ENCODE data around the gene ATXN7L1.

The ATXN7L1 gene

DNA sequence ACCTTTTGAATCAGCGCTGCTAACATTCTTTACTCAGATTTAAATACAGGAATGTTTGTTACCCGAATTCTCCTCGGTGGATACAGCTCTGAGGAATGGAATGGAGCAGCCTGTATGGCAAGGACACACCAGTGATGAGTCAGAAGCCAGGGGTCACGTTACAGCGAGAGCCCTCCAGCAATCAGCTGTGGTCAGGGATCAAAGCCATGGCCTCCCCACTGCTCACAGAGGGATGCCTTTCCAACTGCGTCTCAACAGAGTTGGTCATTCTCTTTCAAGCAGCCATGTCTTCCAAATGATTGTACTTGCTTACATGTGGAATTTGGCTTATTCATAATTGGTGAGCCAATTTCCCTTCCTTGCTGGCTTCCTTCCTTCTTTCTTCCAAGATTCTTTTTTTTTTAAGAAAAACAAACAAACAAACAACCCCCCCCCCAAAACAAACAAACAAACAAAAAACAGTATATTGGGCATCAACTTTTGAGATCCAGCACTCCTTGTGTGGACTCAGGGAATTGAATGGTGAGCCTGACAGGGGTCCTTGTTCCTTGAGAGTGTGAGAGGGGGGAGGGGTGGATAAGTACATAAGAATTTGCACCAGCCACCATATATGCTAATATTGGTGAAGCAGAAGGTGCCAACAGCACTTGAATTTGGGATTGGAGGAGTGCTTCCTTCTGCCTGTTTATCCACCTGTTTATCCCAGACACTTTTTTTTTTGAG lies 100.2 kb downstream of the ATXN7L1 start:
- no peaks in the 10 kb centered on the region for H3K4me1 ChIP-seq (ENCODE audit: control insufficient read depth, insufficient read depth, low read length)
- H3K27ac ChIP-seq (ENCODE audit: extremely low read depth, low read depth, low read length), result no peak overlapping the region
- ChIA-PET CTCF (interaction anchor here (0.6 to 1.5 kb wide), 4 partner anchors 16 to 267 kb away, joined by 3 to 6 read pairs (median 4); no protein-coding TSS in a partner anchor), POLR2A (no interaction called here)
- no peak overlapping the region for H3K4me3 ChIP-seq (ENCODE audit: low read depth, low read length)
- TF ChIP-seq, protein P1, sequence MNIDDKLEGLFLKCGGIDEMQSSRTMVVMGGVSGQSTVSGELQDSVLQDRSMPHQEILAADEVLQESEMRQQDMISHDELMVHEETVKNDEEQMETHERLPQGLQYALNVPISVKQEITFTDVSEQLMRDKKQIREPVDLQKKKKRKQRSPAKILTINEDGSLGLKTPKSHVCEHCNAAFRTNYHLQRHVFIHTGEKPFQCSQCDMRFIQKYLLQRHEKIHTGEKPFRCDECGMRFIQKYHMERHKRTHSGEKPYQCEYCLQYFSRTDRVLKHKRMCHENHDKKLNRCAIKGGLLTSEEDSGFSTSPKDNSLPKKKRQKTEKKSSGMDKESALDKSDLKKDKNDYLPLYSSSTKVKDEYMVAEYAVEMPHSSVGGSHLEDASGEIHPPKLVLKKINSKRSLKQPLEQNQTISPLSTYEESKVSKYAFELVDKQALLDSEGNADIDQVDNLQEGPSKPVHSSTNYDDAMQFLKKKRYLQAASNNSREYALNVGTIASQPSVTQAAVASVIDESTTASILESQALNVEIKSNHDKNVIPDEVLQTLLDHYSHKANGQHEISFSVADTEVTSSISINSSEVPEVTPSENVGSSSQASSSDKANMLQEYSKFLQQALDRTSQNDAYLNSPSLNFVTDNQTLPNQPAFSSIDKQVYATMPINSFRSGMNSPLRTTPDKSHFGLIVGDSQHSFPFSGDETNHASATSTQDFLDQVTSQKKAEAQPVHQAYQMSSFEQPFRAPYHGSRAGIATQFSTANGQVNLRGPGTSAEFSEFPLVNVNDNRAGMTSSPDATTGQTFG (tag by site-specific recombination; IDR thresholded peaks at IDR 0.05; ENCODE audit: borderline replicate concordance), result no peak
- TF ChIP-seq ZIC2 (tag by site-specific recombination; IDR thresholded peaks at IDR 0.05), result peak; percentile 92
- no peak for TF ChIP-seq OVOL3 (tag by site-specific recombination; IDR thresholded peaks at IDR 0.05)
- H3K36me3 ChIP-seq (ENCODE audit: control insufficient read depth in 2 of 2, insufficient read depth in 1 of 2, low read length in 2 of 2), result no peaks in the 10 kb centered on the region
- H3K9me3 ChIP-seq (ENCODE audit: control insufficient read depth, insufficient read depth, low read depth, low read length), result no peaks in the 10 kb centered on the region

DNA sequence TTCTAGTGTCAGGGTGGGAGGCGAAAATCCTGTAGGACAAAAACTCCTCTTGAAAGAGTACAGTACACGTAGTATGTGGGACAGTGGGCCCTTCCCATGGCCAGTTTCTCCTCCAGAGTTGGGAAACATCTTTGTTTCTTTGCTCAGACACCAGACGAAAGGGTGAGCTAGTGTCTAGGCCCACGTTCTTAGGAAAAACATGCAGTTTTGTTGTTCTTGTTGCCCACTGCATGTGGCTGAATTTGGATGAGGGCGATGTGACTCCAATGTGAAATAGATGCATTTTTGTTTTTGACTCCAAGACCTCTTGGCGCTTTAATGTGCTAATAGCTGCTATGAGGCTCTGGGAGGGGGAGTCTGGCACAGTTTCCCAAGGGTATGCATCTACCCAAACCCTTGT lies 100.8 kb downstream of the ATXN7L1 start:
- Histone ChIP-seq H3K9me3 (ENCODE audit: control insufficient read depth, insufficient read depth, low read depth, low read length) (no peaks in the 10 kb centered on the region), H3K36me3 (ENCODE audit: control insufficient read depth in 2 of 2, insufficient read depth in 1 of 2, low read length in 2 of 2) (no peaks in the 10 kb centered on the region), H3K27ac (ENCODE audit: extremely low read depth, low read depth, low read length) (no peak overlapping the region), H3K4me3 (ENCODE audit: low read depth, low read length) (no peak overlapping the region), H3K4me1 (ENCODE audit: control insufficient read depth, insufficient read depth, low read length) (no peaks in the 10 kb centered on the region)
- POLR2A ChIA-PET, result no interaction called here
- CTCF ChIA-PET, result interaction anchor here (0.5 to 1.5 kb wide), 4 partner anchors 15 to 632 kb away, joined by 3 to 6 read pairs (median 4); no protein-coding TSS in a partner anchor
- no peak for TF ChIP-seq ZNF114 (tag by site-specific recombination; IDR thresholded peaks at IDR 0.05)
- no peak for TF ChIP-seq ZNF433 (tag by site-specific recombination; IDR thresholded peaks at IDR 0.05; ENCODE audit: low read depth)
- no peak for TF ChIP-seq KLF8 (tag by site-specific recombination; IDR thresholded peaks at IDR 0.05)
- no peak for TF ChIP-seq GLI2 (tag by site-specific recombination; IDR thresholded peaks at IDR 0.05; ENCODE audit: borderline replicate concordance, low read depth)
- no peak for TF ChIP-seq ZNF202 (tag by site-specific recombination; IDR thresholded peaks at IDR 0.05; ENCODE audit: borderline replicate concordance)
- no peak for TF ChIP-seq ZNF791 (tag by site-specific recombination; IDR thresholded peaks at IDR 0.05)

DNA sequence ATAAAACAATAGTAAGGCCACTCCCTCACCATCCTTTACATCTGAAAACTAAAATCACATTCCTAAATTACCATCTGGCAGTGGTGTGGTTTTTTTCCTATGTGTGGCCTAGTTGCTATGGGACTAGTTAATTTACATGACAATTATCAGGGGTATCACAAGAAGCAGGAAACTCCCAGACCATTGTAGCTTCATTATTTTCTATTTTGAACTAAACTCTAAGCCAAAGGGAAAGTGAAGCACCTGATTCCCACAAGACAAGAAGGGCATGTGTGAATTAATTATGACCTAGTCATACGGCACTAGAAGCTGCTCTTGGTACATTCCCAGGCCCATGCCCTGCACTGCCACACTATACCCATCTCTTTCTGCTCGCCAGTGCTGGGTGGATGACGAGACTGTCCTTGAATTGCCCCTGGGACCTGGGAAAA lies 103.4 kb downstream of the ATXN7L1 start:
- Histone ChIP-seq H3K27ac (ENCODE audit: extremely low read depth, low read depth, low read length) (no peak overlapping the region), H3K4me3 (ENCODE audit: low read depth, low read length) (no peak overlapping the region), H3K4me1 (ENCODE audit: control insufficient read depth, insufficient read depth, low read length) (no peaks in the 10 kb centered on the region), H3K36me3 (ENCODE audit: control insufficient read depth in 2 of 2, insufficient read depth in 1 of 2, low read length in 2 of 2) (no peaks in the 10 kb centered on the region), H3K9me3 (ENCODE audit: control insufficient read depth, insufficient read depth, low read depth, low read length) (no peaks in the 10 kb centered on the region)
- POLR2A ChIA-PET, result no interaction called here
- CTCF ChIA-PET, result interaction anchor here (0.6 kb wide), 1 partner anchor 163 kb away, joined by 3 read pairs; no protein-coding TSS in a partner anchor
- no peak for TF ChIP-seq ZNF785 (tag by site-specific recombination; IDR thresholded peaks at IDR 0.05)
- no peak for TF ChIP-seq ZNF274 (IDR thresholded peaks at IDR 0.05; ENCODE audit: low read length)
- TF ChIP-seq ZNF274 (tag by site-specific recombination; IDR thresholded peaks at IDR 0.05; ENCODE audit: borderline replicate concordance), result no peak
- TF ChIP-seq ZSCAN16 (tag by site-specific recombination; IDR thresholded peaks at IDR 0.05), result no peak
- TF ChIP-seq, protein P2, sequence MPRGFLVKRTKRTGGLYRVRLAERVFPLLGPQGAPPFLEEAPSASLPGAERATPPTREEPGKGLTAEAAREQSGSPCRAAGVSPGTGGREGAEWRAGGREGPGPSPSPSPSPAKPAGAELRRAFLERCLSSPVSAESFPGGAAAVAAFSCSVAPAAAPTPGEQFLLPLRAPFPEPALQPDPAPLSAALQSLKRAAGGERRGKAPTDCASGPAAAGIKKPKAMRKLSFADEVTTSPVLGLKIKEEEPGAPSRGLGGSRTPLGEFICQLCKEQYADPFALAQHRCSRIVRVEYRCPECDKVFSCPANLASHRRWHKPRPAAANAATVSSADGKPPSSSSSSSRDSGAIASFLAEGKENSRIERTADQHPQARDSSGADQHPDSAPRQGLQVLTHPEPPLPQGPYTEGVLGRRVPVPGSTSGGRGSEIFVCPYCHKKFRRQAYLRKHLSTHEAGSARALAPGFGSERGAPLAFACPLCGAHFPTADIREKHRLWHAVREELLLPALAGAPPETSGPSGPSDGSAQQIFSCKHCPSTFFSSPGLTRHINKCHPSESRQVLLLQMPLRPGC (tag by site-specific recombination; IDR thresholded peaks at IDR 0.05), result no peak
- TF ChIP-seq, protein P3, sequence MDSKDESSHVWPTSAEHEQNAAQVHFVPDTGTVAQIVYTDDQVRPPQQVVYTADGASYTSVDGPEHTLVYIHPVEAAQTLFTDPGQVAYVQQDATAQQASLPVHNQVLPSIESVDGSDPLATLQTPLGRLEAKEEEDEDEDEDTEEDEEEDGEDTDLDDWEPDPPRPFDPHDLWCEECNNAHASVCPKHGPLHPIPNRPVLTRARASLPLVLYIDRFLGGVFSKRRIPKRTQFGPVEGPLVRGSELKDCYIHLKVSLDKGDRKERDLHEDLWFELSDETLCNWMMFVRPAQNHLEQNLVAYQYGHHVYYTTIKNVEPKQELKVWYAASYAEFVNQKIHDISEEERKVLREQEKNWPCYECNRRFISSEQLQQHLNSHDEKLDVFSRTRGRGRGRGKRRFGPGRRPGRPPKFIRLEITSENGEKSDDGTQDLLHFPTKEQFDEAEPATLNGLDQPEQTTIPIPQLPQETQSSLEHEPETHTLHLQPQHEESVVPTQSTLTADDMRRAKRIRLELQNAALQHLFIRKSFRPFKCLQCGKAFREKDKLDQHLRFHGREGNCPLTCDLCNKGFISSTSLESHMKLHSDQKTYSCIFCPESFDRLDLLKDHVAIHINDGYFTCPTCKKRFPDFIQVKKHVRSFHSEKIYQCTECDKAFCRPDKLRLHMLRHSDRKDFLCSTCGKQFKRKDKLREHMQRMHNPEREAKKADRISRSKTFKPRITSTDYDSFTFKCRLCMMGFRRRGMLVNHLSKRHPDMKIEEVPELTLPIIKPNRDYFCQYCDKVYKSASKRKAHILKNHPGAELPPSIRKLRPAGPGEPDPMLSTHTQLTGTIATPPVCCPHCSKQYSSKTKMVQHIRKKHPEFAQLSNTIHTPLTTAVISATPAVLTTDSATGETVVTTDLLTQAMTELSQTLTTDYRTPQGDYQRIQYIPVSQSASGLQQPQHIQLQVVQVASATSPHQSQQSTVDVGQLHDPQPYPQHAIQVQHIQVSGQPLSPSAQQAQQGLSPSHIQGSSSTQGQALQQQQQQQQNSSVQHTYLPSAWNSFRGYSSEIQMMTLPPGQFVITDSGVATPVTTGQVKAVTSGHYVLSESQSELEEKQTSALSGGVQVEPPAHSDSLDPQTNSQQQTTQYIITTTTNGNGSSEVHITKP (tag by site-specific recombination; IDR thresholded peaks at IDR 0.05), result 0 out of 2 replicates have a peak, but pooled peaks have one; percentile 15
- TF ChIP-seq ZNF747 (tag by site-specific recombination; IDR thresholded peaks at IDR 0.05), result no peak
- TF ChIP-seq IKZF3 (tag by site-specific recombination; IDR thresholded peaks at IDR 0.05), result no peak
- TF ChIP-seq, protein P4, sequence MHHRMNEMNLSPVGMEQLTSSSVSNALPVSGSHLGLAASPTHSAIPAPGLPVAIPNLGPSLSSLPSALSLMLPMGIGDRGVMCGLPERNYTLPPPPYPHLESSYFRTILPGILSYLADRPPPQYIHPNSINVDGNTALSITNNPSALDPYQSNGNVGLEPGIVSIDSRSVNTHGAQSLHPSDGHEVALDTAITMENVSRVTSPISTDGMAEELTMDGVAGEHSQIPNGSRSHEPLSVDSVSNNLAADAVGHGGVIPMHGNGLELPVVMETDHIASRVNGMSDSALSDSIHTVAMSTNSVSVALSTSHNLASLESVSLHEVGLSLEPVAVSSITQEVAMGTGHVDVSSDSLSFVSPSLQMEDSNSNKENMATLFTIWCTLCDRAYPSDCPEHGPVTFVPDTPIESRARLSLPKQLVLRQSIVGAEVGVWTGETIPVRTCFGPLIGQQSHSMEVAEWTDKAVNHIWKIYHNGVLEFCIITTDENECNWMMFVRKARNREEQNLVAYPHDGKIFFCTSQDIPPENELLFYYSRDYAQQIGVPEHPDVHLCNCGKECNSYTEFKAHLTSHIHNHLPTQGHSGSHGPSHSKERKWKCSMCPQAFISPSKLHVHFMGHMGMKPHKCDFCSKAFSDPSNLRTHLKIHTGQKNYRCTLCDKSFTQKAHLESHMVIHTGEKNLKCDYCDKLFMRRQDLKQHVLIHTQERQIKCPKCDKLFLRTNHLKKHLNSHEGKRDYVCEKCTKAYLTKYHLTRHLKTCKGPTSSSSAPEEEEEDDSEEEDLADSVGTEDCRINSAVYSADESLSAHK (tag by site-specific recombination; IDR thresholded peaks at IDR 0.05), result no peak
- no peak for TF ChIP-seq ZNF404 (tag by site-specific recombination; IDR thresholded peaks at IDR 0.05)

Measured in HEK293 (cell line).